ENCODE data around the gene SLC45A1.

DNA sequence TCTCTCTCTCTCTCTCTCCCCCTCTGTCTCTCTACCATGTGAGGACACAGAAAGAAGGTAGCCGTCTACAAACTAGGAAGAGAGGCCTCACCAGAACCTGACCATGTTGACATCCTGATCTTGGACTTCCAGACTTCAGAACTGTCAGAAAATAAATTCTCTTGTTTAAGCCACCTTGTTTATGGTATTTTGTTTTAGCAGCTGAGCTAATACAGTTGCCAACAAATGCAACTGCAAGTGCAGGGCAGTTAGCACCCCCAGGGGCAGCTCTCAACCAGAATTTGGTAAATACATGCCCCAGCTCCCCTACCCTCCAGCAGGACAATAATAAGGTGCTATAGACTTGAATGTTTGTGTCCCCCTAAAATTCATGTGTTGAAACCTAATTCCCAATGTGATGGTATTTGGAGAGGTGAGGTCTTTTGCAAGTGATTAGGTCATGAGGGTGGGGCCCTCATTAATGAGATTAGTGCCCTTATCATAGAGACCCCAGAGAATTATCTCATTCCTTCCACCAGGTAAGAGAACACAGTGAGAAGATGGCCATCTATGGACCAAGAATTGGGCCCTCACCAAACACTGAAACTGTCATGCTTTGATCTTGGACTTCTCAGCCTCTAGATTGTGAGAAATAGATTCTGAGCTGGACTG, 6.7 kb upstream of the SLC45A1 start:
- TF ChIP-seq, protein P1, sequence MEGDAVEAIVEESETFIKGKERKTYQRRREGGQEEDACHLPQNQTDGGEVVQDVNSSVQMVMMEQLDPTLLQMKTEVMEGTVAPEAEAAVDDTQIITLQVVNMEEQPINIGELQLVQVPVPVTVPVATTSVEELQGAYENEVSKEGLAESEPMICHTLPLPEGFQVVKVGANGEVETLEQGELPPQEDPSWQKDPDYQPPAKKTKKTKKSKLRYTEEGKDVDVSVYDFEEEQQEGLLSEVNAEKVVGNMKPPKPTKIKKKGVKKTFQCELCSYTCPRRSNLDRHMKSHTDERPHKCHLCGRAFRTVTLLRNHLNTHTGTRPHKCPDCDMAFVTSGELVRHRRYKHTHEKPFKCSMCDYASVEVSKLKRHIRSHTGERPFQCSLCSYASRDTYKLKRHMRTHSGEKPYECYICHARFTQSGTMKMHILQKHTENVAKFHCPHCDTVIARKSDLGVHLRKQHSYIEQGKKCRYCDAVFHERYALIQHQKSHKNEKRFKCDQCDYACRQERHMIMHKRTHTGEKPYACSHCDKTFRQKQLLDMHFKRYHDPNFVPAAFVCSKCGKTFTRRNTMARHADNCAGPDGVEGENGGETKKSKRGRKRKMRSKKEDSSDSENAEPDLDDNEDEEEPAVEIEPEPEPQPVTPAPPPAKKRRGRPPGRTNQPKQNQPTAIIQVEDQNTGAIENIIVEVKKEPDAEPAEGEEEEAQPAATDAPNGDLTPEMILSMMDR (IDR thresholded peaks at IDR 0.05): no peak
- no peak for TF ChIP-seq POLR2A (IDR thresholded peaks at IDR 0.05)

Data from lower leg skin (tissue), 3 donors.